ENCODE data around the gene RAB3D.

DNA sequence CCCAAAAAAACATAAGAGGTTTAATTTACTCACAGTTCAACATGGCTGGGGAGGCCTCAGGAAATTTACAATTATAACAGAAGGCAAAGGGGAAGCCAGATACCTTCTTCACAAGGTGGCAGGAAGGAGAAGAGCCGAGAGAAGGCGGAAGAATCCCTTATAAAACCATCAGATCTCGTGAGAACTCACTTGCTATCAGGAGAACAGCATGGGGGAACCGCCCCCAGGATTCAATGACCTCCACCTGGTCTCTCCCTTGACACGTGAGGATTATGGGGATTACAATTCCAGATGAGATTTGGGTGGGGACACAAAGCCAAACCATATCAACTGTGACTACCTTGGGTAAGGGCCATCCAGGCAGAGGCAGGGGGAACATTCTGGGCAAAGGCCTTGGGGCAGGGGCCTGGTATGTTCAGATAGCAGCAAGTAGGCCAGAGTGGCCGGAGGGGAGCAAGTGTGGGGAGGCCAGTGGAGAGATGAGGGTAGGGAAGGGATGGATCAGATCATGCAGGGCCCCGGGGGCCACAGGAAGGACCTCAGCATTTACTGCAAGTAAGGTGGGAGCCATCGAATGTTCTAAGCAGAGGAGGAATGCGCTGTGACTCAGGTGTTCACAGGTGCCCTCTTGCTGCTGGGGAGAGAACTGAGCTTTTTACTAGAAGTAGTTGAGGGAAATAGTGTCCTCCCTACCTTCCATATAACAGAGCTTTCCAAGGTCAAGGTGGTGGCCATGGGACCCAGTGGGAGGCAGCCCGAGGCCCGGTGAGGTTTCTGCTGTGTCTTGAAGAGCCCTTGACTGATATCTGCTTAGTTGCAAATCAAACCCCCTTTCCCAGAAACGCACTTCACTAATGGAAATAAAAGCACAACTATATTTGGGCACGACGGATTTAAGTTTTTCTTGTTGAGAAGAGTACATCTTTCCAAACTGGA, 18.0 kb downstream of the RAB3D start:
- TF ChIP-seq CTCF (IDR thresholded peaks at IDR 0.05), result no peak
- TF ChIP-seq POLR2A (IDR thresholded peaks at IDR 0.05), result no peak
